Mucosa of gallbladder (tissue), 1 donor: Measurements from ENCODE around the gene FAM237A. TPM values are rescaled to one million over a fixed set of nuclear protein-coding genes. Genes with fewer than 3 reads are reported as not detected.
A peak's percentile ranks its signal among the peaks of the same experiment; 100 is the strongest.

ENCODE experiments used
- DNase-seq: peaks from one replicate; pipeline ENCODE4 v3.0.0-alpha.2; 2020; ENCODE audit warnings: low spot score
- total RNA-seq: library from RNA; stranded (reverse); gene quantifications from one replicate; pipeline ENCODE4 v1.2.1, GENCODE V29; 2021
- donor health status: DM: no; HTN: no; CAD: no.

FAM237A gene
- total RNA-seq: not detected

GRCh38 chr2:206642075-206643025, at the start of gene FAM237A:
Gene FAM237A (plus strand): TSS chr2:206642487. CDS start chr2:206644237, 1,750 bp downstream.
- DNase-seq: peak; percentile 37

DNA sequence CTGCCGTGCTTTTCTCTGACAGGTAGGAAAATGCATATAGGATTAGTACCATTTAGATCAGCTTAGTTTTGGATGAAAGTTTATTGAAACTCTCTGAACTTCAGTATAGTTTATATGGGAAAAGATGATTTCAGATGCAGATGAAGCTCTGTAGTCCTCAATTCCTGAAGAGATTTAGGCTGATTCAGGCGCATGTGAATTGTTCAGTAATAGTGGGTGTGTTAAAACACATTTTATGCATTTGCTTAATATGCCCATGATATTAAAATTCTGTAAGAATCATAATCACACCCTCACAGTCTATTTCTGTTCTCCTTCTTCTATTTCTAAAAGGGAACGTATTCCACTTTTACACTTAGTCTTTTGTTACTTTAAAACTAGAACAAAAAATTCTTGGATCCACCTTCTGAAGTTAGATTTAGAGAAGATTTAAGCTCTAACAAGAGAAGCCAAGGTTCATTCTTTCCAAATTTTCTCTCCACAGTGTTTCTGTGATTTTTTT, 44.5 kb upstream of the FAM237A start:
- DNase-seq: no peak

- no peak for DNase-seq
Measured at GRCh38 chr2:206603243-206603642, 39.0 kb upstream of the FAM237A start.

- no peak for DNase-seq
Measured at GRCh38 chr2:206610451-206610850, 31.8 kb upstream of the FAM237A start.

DNA sequence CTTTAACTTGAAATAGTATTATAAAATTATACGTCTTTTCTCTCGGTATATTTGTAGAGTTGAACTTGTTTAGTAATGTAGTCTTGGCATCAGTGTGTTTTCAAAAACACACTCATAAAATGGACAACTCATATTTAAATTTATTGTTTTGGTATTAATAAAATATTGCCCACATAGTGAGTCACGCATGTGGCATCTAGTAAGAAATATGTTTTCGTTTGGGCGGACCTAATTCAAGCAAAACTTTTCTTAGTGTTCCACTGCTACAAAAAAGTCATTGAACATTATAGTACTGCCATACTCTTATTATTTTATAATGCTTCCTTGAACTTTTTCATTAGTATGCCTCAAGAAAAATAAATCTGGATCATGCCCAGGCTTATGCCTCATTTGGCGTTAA, 31.1 kb upstream of the FAM237A start:
- no peak for DNase-seq

DNA sequence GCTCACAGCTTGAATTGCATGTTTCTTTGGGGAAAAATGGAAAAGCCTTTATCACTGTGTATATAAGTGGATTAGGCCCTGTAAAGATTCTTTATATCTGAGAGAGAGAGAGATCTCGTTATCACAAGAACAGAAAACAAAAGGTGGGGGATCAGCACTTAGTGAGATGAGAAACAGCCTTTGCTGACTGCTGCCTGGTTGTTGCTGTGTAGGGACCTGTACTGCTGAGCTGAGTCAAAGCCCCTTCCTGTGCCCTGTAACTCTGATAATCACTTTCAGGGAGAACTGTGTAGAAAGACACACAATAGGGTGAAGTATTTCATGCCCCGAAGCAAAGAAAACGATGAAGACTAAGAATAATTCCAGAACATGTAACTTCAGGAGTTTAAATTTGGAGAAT, 30.6 kb upstream of the FAM237A start:
- DNase-seq: no peak

- DNase-seq: no peak
Measured at GRCh38 chr2:206614811-206615210, 27.5 kb upstream of the FAM237A start.

DNA sequence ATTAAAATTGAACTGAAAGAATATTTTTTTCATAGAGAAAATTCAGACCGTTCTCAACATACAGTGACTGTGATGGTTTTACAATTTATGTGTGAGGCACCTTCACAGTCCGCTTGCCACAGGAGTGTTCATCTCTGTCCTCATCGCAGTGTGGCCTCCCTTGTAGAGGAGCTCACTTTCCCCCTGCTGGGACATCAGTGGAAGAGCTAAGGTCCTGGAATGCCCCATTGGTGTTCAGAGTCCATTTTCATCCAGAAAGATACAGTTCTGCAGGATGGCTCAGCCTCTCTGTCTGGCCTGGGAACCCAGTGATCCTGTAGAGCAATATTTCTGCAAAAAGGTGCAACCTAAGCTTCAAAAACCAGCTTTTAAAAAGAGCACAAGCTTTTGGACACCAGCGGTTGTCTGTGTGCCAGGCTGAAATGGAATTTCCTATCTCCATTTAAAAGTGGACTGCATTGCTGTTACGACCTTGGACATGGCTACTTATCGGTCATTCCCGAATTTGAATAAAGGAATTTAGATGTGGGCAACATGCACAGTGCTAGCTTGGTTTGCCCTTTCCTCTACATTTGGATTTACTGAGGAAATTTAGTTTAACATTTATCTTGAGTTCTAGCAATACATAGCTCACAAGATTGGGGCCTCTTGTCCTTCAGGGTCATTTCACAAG, 26.7 kb upstream of the FAM237A start:
- no peak for DNase-seq

GRCh38 chr2:206616151-206616550, 26.1 kb upstream of the FAM237A start:
- DNase-seq: no peak

DNA sequence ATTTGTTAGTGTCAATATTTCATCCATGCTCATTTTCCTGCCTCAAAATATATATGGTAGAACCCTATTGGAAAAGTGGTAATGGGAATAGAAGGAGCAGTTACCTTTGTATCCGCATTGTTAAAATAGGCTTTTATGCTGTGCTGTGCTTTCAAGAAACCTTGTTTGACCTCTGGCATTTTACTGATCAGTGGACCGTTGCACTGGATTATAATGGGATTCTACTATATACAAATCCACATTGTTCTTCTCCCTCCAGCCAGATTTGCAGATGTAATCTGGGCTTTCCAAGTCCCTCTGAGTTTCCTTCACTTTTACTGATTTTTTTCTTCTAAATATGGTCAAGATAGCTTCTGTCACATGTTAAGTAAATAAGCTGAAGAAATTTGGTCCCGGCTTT, 23.3 kb upstream of the FAM237A start:
- no peak for DNase-seq

DNA sequence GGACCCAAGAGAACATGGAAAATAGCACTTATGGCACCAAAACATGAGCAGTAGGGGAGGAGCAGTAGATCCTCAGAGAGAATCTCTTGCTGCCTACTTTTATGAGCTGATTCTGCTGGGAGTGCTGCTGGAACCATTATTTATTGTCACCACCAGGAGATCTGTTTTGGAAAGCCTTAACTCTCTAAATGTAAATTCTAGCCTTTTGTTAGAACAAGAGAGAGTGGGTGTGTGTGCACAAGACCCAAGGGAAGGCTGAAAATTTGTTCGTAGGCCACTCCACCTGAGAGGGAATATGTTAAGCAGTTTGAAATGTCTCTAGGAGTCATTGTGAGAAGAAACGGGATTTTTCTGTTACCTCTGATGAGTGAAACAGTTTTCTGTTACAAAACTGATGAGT, 16.2 kb upstream of the FAM237A start:
- DNase-seq: no peak

GRCh38 chr2:206627632-206628031, 14.7 kb upstream of the FAM237A start:
- no peak for DNase-seq

DNA sequence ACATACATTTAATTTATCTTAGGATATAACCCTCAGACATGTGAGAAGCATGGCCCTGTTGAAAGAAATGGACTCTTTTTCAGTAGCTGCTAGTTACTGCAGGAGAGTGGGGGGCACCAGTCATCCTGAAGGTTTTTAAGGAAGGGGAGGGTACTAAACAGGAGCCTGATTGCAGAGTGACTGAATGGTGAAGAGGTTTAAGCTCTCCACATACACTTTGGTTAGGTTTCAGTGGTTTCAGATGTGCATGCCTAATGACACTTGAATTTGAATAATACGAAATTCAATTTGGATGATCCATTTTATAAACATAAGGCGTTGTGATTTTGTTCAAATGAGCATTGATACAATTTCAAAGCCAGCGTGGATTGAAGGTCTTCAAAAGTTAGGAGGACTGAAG, 10.9 kb upstream of the FAM237A start:
- DNase-seq: no peak

- no peak for DNase-seq
Measured at GRCh38 chr2:206635015-206635414, 7.3 kb upstream of the FAM237A start.

- no peak for DNase-seq
Measured at GRCh38 chr2:206639636-206640035, 2.7 kb upstream of the FAM237A start.

- no peak for DNase-seq
Measured at GRCh38 chr2:206641226-206641625, 1.1 kb upstream of the FAM237A start.

DNA sequence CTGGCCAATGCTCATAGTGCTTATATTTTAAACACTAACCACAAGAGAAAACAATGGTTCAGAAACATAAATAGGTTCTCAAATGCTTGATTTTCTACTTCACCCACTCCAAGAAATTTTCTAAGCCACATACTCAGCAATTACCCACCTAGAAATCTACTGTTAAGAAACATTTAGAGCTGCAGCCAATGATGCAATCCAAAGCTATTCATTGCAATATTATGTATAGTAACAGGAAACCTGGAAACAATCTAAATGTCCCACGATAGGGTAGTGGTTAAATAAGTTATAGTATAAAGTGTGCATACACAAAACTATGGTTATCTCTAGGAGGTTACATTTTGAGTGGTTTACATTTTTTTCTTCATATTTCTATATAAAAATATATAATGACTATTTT, 5.7 kb downstream of the FAM237A start:
- no peak for DNase-seq

DNA sequence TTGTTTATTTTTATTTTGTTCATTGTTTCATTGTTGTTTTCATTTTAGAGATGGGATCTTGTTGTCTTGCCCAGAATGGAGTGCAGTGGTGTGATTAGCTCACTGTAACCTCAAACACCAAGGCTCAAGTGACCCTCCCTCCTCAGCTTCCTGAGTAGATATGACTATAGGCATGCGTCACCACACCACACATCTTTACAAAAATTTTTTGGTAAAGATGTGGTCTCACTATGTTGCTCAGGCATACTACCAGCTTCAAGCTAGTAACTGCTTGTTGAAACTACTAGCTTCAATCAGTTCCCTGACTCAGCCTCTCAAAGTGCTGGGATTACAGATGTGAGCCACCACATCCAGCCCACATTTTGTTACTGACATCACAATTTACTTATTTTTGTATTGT, 14.8 kb downstream of the FAM237A start:
- no peak for DNase-seq

- no peak for DNase-seq
Measured at GRCh38 chr2:206665251-206665650, 23.0 kb downstream of the FAM237A start.

DNA sequence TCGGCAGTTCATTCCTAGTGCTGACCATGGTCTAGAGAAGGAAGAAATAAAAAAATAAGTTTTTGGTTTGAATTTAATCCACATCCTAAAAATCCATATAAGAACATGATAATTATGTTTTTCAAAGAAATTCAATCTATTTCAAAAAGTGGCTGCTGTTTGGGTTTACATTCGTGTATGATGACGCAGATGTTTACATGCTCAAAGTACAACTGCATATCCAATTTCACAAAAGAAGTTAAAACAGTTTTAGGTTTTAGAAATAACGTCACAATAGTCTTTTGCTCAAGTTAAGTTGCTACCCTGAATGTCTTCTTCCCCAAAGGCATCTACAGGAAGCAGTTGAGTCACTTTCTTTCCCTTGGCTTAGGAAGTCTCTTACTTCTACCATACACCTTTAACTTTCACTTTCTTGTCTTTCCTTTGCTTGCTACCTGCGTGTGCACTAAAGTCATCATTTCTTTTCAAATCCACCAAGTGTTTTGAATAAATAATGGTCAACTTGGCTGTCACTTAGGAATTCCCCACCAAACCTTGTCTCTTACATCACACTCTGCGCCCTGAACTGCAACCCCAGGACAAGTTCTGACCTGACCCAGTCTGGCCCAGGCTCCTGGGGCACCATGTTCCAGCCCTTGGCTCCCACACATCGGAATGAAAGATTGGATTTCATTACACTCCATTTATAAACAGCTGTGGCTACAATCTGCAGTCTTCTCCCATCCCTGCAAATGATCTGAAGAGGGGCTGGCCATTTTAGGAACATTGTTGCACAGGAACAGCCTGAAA, 28.4 kb downstream of the FAM237A start:
- DNase-seq: no peak

DNA sequence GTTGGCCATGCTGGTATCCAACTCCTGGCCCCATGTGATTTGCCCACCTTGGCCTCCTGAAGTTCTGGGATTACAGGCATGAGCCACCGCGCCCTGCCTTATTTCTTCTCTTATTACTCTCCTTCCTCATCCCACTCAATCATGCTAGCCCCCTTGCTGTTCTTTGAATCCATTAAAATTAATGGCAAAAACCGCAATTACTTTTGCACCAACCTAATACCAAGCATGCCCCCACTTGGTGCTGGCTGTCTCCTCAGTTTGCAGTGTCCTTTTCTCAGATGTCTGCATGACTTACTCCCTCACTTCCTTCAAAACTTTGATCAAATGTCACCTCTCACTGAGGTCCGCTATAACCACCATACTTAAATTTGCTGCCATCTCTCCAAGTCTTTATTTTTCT, 41.3 kb downstream of the FAM237A start:
- DNase-seq: no peak

GRCh38 chr2:206688453-206688852, 46.2 kb downstream of the FAM237A start:
- no peak for DNase-seq
